ENCODE data around the gene L3MBTL4. TPM values are rescaled to one million over a fixed set of nuclear protein-coding genes. Genes with fewer than 3 reads are reported as not detected.
A peak's percentile ranks its signal among the peaks of the same experiment; 100 is the strongest.

L3MBTL4 gene
- total RNA-seq, 6 donors from 2014 or later = 13.2 to 29.1 (median 14.8) TPM

GRCh38 chr18:6336239-6336638 is 78.5 kb downstream of the L3MBTL4 start:
- TF ChIP-seq POLR2A (IDR thresholded peaks at IDR 0.05) (no peak), POLR2AphosphoS5 (IDR thresholded peaks at IDR 0.05) (no peak), EP300 (IDR thresholded peaks at IDR 0.05) (no peak), CTCF (IDR thresholded peaks at IDR 0.05) (no peak)
- WGBS, 2 donors = 81 to 92% methylated on average over 4 of the region's 4 CpGs
- no peak overlapping the region for H3K4me3 ChIP-seq
- H3K27ac ChIP-seq = no peak overlapping the region
- H3K9me3 ChIP-seq = peaks cover 0 to 7% (median under 1%) of the 10 kb centered on the region in 4 donors
- no peaks in the 10 kb centered on the region for H3K27me3 ChIP-seq
- DNase-seq = no peak
- no peaks in the 10 kb centered on the region for H3K4me1 ChIP-seq
- no peaks in the 10 kb centered on the region for H3K36me3 ChIP-seq
- no peak for ATAC-seq (ENCODE audit: low FRiP score in 2 of 2)

DNA sequence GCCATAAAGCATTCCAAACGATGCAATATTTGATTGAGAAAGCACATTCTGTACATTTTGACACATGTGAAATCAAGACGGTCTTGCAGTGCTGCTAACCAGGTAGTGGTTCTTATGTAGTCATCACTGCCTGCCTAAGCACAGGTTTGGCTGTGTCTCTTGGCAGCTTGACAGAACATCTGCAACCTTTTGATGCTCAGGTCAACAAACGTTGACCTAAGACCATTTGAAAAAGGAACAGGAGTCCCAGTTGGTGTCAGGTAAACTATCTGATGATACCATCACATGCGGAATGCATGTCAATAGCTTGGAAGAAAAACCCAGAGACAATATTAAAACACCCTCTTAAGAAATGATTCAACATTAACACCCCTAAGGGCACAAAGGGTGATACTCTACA is 80.7 kb downstream of the L3MBTL4 start:
- H3K36me3 ChIP-seq = no peaks in the 10 kb centered on the region
- ATAC-seq (ENCODE audit: low FRiP score in 2 of 2) = no peak
- TF ChIP-seq EP300 (IDR thresholded peaks at IDR 0.05) (no peak), POLR2AphosphoS5 (IDR thresholded peaks at IDR 0.05) (no peak), CTCF (IDR thresholded peaks at IDR 0.05) (no peak), POLR2A (IDR thresholded peaks at IDR 0.05) (no peak)
- H3K4me3 ChIP-seq = no peak overlapping the region
- H3K9me3 ChIP-seq = no peaks in the 10 kb centered on the region
- 73 to 89% methylated on average over 4 of the region's 4 CpGs for WGBS, 2 donors
- no peaks in the 10 kb centered on the region for H3K4me1 ChIP-seq
- no peak for DNase-seq
- H3K27ac ChIP-seq = no peak overlapping the region
- H3K27me3 ChIP-seq = no peaks in the 10 kb centered on the region

DNA sequence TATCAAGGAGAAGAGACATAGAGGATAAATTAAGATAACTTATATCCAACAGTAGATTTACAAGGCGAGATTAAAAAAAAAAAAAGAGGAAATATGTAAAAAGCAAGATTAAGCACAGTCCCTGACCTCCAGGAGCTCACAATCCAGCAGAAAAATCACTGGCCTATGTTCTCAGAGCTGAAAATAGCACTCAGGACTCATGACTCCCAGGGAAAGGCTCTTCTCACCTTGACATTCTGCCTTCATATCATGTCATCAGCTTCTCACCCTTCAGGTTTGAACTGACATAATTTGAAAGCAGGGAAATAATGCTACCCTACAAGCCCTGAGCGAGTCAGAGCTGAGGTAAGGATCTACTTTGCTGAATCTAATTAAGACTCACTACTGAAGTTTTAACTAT is 82.8 kb downstream of the L3MBTL4 start:
- H3K27me3 ChIP-seq = no peaks in the 10 kb centered on the region
- H3K27ac ChIP-seq = no peak overlapping the region
- H3K36me3 ChIP-seq = no peaks in the 10 kb centered on the region
- DNase-seq (no peak), ATAC-seq (ENCODE audit: low FRiP score in 2 of 2) (no peak)
- TF ChIP-seq EP300 (IDR thresholded peaks at IDR 0.05) (no peak), CTCF (IDR thresholded peaks at IDR 0.05) (no peak), POLR2AphosphoS5 (IDR thresholded peaks at IDR 0.05) (no peak)
- H3K9me3 ChIP-seq = no peaks in the 10 kb centered on the region
- H3K4me1 ChIP-seq = peaks cover 0 to 3% (median 0%) of the 10 kb centered on the region in 4 donors
- 89 to 91% methylated on average over 2 of the region's 2 CpGs for WGBS, 2 donors
- H3K4me3 ChIP-seq = no peak overlapping the region

- no peak for TF ChIP-seq POLR2AphosphoS5 (IDR thresholded peaks at IDR 0.05)
- no peak for TF ChIP-seq POLR2A (IDR thresholded peaks at IDR 0.05)
- TF ChIP-seq EP300 (IDR thresholded peaks at IDR 0.05) = no peak
- TF ChIP-seq CTCF (IDR thresholded peaks at IDR 0.05) = no peak
- H3K9me3 ChIP-seq = no peaks in the 10 kb centered on the region
- H3K4me1 ChIP-seq = peaks cover 0 to 3% (median 0%) of the 10 kb centered on the region in 4 donors
- no peak overlapping the region for H3K4me3 ChIP-seq
- no peaks in the 10 kb centered on the region for H3K36me3 ChIP-seq
- ATAC-seq (ENCODE audit: low FRiP score in 2 of 2) = no peak
- no peak for DNase-seq
- no peak overlapping the region for H3K27ac ChIP-seq
- no peaks in the 10 kb centered on the region for H3K27me3 ChIP-seq
These were observed 83.9 kb downstream of the L3MBTL4 start for GRCh38 chr18:6330786-6331185.

DNA sequence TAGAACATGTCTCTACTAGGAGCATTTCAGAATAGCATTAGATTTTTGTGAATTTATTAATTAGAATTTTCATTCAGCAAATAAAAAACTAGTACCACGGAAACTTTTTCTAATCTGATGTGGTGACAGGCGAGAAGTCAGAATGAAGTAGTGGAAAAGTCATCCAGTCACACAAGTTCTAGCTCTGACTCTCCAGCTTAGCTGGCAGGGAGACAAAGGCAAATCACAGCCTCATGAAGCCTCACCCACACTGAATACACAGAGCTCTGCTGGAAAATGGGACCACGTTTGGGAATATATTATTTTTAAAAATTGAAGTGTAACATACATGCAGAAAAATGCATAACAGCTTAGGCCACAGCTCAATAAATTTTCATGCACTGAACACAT is 86.1 kb downstream of the L3MBTL4 start:
- DNase-seq = no peak
- Histone ChIP-seq H3K36me3 (no peaks in the 10 kb centered on the region), H3K27ac (no peak overlapping the region), H3K4me1 (peaks cover 0 to 3% (median 0%) of the 10 kb centered on the region in 4 donors), H3K4me3 (no peak overlapping the region), H3K9me3 (peaks cover 3 to 9% (median 8%) of the 10 kb centered on the region in 4 donors), H3K27me3 (no peaks in the 10 kb centered on the region)
- ATAC-seq (ENCODE audit: low FRiP score in 2 of 2) = peak in 1 of 2 donors; percentile 71
- TF ChIP-seq POLR2A (IDR thresholded peaks at IDR 0.05) = no peak
- TF ChIP-seq POLR2AphosphoS5 (IDR thresholded peaks at IDR 0.05) = no peak
- TF ChIP-seq CTCF (IDR thresholded peaks at IDR 0.05) = no peak
- TF ChIP-seq EP300 (IDR thresholded peaks at IDR 0.05) = no peak
- WGBS, 2 donors = 42 to 51% methylated on average over 3 of the region's 3 CpGs

All from upper lobe of left lung (tissue), 6 donors.